Measurements from ENCODE around the gene KPNA1.
"Not testable (repeated sequence)": the region's sequence is repeated elsewhere in the genome, so short reads cannot be mapped to it uniquely, and the experiment has no call there.

The KPNA1 gene

GRCh38 chr3:122475316-122475715 lies 39.4 kb downstream of the KPNA1 start:
- DNase-seq (ENCODE audit: low read depth) = no peak

- no peak for DNase-seq (ENCODE audit: low read depth)
These were observed 45.1 kb downstream of the KPNA1 start for GRCh38 chr3:122469659-122470058.

GRCh38 chr3:122468896-122469533 lies 45.7 kb downstream of the KPNA1 start:
- no peak for DNase-seq (ENCODE audit: low read depth)

GRCh38 chr3:122466701-122467240 lies 48.0 kb downstream of the KPNA1 start:
- no peak for DNase-seq (ENCODE audit: low read depth)

- DNase-seq (ENCODE audit: low read depth) = no peak
These were observed 50.1 kb downstream of the KPNA1 start for GRCh38 chr3:122464659-122465058.

GRCh38 chr3:122462406-122462805 lies 52.3 kb downstream of the KPNA1 start:
- DNase-seq (ENCODE audit: low read depth) = no peak

- DNase-seq (ENCODE audit: low read depth) = no peak
These were observed 52.9 kb downstream of the KPNA1 start for GRCh38 chr3:122461806-122462205.

GRCh38 chr3:122458992-122459391 lies 55.7 kb downstream of the KPNA1 start:
- no peak for DNase-seq (ENCODE audit: low read depth)

GRCh38 chr3:122457706-122458105 lies 57.0 kb downstream of the KPNA1 start:
- no peak for DNase-seq (ENCODE audit: low read depth)

GRCh38 chr3:122456074-122456473 lies 58.7 kb downstream of the KPNA1 start:
- no peak for DNase-seq (ENCODE audit: low read depth)

- no peak for DNase-seq (ENCODE audit: low read depth)
These were observed 63.4 kb downstream of the KPNA1 start for GRCh38 chr3:122451371-122451770.

- DNase-seq (ENCODE audit: low read depth) = not testable (repeated sequence)
These were observed 66.5 kb downstream of the KPNA1 start for GRCh38 chr3:122448218-122448617.

GRCh38 chr3:122444491-122444887 lies 70.2 kb downstream of the KPNA1 start:
- not testable (repeated sequence) for DNase-seq (ENCODE audit: low read depth)

GRCh38 chr3:122443762-122444490 lies 70.8 kb downstream of the KPNA1 start:
- not testable (repeated sequence) for DNase-seq (ENCODE audit: low read depth)

GRCh38 chr3:122443090-122443489 lies 71.6 kb downstream of the KPNA1 start:
- DNase-seq (ENCODE audit: low read depth) = no peak

- no peak for DNase-seq (ENCODE audit: low read depth)
These were observed 78.8 kb downstream of the KPNA1 start for GRCh38 chr3:122435950-122436349.

- DNase-seq (ENCODE audit: low read depth) = no peak
These were observed 84.4 kb downstream of the KPNA1 start for GRCh38 chr3:122430371-122430770.

GRCh38 chr3:122427857-122428471 lies 86.8 kb downstream of the KPNA1 start:
- no peak for DNase-seq (ENCODE audit: low read depth)

- DNase-seq (ENCODE audit: low read depth) = no peak
These were observed 92.9 kb downstream of the KPNA1 start for GRCh38 chr3:122421836-122422235.

GRCh38 chr3:122421101-122421500 lies 93.6 kb downstream of the KPNA1 start:
- no peak for DNase-seq (ENCODE audit: low read depth)

GRCh38 chr3:122416966-122417365 lies 97.8 kb downstream of the KPNA1 start:
- no peak for DNase-seq (ENCODE audit: low read depth)

GRCh38 chr3:122415762-122416654 lies 98.7 kb downstream of the KPNA1 start, which contains the start of gene WDR5B:
Gene WDR5B, minus strand, starts transcription at chr3:122416062. Its CDS starts 534 bp downstream, at chr3:122415528.
- peak; percentile 96 for DNase-seq (ENCODE audit: low read depth)

Measured in stimulated activated CD4-positive, alpha-beta T cell treated with anti-CD3 and anti-CD28 coated beads, Interleukin-2, amount 100 ng/mL, for 4 hours (primary cell).